ENCODE data around the gene ANKMY1.

ANKMY1 gene

DNA sequence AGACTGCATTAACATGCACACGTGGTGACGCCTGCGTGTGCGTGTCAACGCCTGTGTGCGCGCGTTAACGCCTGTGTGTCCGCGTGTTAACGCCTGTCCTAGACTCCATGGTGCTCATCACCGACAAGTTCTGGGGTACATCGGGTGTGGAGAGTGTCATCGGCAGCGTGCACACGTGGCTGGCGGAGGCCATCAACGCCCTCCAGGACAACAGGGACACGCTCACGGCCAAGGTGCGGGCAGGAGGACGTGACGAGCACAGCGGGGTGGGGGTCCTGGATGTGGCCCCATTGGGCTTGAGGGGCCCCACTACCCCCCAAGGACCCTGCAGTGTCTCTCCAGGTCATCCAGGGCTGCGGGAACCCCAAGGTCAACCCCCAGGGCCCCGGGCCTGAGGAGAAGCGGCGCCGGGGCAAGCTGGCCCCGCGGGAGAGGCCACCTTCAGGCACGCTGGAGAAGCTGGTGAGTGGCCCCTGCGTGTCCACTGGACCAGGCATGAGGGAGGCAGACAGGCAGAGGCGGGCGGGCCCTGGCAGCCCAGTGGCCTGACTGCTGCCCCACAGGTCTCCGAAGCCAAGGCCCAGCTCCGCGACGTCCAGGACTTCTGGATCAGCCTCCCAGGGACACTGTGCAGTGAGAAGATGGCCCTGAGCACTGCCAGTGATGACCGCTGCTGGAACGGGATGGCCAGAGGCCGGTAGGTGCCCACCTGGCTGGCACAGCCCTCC is 93.1 kb downstream of the ANKMY1 start:
- no peak for DNase-seq
- H3K4me1 Mint-ChIP-seq: no peaks in the 10 kb centered on the region
- H3K4me3 Mint-ChIP-seq: no peak overlapping the region
- no peaks in the 10 kb centered on the region for H3K27me3 Mint-ChIP-seq
- H3K9me3 Mint-ChIP-seq: no peaks in the 10 kb centered on the region
- H3K27ac Mint-ChIP-seq: peak overlapping the region in 1 of 2 donors; percentile 19
- ATAC-seq: no peak

DNA sequence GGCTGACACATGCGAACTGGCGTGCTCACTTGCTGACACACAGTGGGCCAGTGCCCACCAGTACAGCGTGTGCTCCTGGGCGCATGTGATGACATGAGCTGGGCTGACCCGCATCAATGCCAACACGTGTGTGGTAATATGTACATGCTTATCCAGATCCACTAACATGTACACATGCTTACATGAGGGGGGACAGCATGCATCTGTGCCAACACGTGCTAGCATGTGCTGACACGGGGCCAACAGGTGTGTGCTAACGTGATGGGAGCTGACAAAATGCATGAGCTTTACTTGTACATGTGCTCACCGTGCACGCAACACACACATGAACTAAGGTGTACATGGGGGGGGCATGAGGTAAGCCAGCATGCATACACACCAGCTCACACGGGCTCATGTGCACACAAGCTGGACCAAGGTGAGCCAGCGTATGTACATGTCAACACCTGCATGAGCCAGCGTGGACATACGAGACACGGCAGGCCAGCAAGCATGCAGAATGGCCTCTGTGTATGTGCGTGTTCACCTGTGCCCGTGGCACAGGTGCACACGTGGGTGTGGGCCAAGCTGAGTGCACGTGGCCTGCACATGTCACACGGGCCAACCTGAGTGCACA is 93.8 kb downstream of the ANKMY1 start:
- H3K4me3 Mint-ChIP-seq: no peak overlapping the region
- no peaks in the 10 kb centered on the region for H3K9me3 Mint-ChIP-seq
- ATAC-seq (no peak), DNase-seq (no peak)
- no peaks in the 10 kb centered on the region for H3K4me1 Mint-ChIP-seq
- H3K27me3 Mint-ChIP-seq: no peaks in the 10 kb centered on the region
- no peak overlapping the region for H3K27ac Mint-ChIP-seq

DNA sequence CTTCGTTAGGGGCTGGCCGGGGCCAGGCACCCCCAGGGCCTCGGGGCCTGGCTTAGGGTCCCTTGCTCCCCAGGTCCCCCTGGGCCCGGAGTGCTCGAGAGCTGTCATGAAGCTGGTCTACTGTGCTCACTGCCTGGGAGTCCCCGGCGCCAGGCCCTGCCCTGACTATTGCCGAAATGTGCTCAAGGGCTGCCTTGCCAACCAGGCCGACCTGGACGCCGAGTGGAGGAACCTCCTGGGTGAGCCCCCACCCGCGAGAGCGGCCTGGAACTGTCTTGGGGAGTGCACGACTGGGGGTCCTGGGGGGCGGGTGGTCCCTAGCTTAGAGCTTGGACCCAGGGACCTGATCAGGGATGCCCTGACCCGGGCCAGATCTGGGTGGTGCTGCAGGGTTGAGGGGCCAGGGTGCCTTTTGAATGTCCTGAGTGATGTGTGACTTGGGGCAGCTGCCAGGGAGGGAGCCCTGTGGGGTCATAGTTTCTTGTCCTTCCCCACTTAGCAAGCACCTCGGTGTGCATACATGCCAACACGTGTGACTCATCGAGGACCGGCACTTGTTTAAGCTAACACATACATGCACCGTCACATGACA is 94.4 kb downstream of the ANKMY1 start:
- Mint-ChIP-seq H3K4me3 (no peak overlapping the region), H3K9me3 (no peaks in the 10 kb centered on the region), H3K27me3 (no peaks in the 10 kb centered on the region), H3K4me1 (no peaks in the 10 kb centered on the region), H3K27ac (no peak overlapping the region)
- peak in 1 of 2 donors; percentile 8 for DNase-seq
- ATAC-seq: no peak

DNA sequence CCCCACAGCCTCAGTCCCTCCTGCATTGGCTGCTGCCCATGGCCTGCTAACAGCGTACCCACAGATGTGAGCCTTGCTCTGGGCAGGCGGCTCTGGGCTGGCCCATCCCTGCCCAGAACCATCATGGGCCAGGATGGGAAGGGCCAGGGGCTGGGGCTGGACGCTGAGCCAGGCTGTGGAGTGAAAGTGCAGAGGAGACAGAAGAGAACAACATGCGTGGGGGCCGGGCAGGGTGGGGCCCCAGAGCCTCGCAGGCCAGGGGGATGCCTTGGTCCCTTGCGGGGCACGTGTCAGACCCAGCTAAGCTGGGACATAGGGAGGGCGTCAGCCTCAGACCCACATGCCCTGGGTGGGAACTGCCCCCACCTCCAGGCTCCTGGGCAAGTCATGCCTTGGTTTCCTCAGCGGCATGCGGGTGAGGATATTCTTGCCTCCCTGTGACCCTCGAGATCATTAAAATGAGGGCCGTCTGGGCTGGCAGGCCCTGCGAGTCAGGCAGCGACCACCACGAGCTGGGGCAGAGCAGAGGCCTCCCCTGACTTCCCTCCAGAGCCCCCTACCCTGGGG is 95.0 kb downstream of the ANKMY1 start:
- Mint-ChIP-seq H3K9me3 (no peaks in the 10 kb centered on the region), H3K4me1 (no peaks in the 10 kb centered on the region), H3K27me3 (peaks cover 4% of the 10 kb centered on the region), H3K27ac (no peak overlapping the region), H3K4me3 (no peak overlapping the region)
- ATAC-seq (no peak), DNase-seq (no peak)

DNA sequence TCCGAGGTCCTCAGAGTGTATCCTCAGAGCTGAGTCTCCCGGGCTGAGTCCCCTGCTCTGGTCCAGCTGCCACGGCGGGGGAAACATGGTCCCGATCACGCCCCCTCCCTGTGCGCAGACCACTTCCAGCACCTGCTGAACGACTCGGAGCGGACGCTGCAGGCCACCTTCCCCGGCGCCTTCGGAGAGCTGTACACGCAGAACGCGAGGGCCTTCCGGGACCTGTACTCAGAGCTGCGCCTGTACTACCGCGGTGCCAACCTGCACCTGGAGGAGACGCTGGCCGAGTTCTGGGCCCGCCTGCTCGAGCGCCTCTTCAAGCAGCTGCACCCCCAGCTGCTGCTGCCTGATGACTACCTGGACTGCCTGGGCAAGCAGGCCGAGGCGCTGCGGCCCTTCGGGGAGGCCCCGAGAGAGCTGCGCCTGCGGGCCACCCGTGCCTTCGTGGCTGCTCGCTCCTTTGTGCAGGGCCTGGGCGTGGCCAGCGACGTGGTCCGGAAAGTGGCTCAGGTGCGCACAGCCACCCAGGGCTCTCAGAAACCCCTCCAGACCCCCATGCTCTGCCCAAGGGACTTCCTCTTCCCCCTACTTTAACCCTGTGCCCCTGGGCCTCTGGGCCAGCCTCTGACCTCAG is 95.6 kb downstream of the ANKMY1 start:
- H3K27me3 Mint-ChIP-seq: peaks cover 10% of the 10 kb centered on the region
- DNase-seq: no peak
- H3K4me3 Mint-ChIP-seq: no peak overlapping the region
- H3K4me1 Mint-ChIP-seq: no peaks in the 10 kb centered on the region
- no peaks in the 10 kb centered on the region for H3K9me3 Mint-ChIP-seq
- no peak for ATAC-seq
- H3K27ac Mint-ChIP-seq: no peak overlapping the region

DNA sequence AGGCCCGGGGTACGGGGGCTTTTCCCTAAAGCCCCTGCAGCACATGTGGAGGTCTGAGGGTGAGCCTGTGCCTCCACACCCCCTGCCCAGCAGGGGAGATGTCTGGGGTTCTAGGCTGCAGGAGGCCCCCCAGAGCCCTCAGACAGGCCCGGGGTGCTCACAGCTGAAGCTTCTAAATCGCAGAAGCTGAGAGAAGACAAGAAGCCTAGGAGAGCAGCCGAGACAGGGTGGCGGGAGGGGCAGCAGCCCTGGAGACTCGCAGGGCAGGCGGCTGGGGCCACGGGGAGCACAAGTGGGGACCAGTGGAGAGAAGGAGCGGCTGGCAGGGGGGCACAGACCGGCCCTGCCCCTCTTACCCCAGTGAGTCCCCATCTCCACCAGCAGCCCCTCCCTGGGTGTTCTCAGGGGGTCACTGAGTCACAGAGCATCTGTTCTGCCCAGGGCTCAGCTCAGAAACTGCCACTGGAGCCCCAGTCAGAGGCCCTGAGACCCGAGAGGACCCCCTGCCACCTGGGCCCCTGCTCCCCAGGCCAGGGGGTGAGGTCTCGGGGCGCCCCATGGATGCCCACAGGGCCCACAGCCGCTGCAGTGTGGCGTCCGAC is 96.2 kb downstream of the ANKMY1 start:
- Mint-ChIP-seq H3K4me1 (no peaks in the 10 kb centered on the region), H3K9me3 (no peaks in the 10 kb centered on the region), H3K27ac (peak overlapping the region in 1 of 2 donors; percentile 54), H3K27me3 (peaks cover 16% of the 10 kb centered on the region), H3K4me3 (no peak overlapping the region)
- DNase-seq: no peak
- ATAC-seq: no peak

DNA sequence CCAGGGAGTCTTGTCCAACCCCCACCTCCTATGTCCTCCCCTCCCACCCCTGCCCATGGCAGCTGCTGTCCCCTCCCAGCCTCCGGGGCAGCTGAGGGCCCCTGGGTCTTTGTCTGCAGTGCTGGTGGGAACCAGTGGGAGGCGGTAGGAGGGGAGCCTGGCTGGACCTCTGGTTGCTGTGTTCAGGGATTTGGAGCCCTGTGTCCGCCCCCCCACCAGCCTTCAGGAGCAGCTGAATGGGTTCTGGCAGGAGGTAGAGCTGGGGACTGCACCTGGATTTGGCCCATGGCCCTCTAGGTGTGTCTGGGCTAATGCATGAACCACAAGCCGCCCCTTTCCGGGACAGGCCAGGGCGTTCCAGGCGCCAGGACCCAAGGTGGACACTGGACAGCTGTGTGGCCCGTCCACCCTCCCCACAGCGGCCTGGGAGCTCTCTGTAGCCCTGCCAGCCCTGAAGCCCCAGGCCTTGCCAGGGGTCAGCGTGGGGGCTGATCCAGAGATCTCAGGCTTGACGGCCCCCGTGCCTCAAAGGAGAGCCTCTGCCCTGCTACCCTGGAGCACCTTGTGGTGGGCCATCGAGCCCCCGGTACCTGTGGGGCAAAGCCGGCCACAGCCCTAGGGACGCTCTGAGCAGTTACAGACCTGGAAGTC is 96.9 kb downstream of the ANKMY1 start:
- Mint-ChIP-seq H3K4me1 (no peaks in the 10 kb centered on the region), H3K27me3 (peaks cover 22% of the 10 kb centered on the region), H3K27ac (peak overlapping the region in 1 of 2 donors; percentile 54), H3K9me3 (no peaks in the 10 kb centered on the region), H3K4me3 (no peak overlapping the region)
- DNase-seq (no peak), ATAC-seq (peak; percentile 2)

DNA sequence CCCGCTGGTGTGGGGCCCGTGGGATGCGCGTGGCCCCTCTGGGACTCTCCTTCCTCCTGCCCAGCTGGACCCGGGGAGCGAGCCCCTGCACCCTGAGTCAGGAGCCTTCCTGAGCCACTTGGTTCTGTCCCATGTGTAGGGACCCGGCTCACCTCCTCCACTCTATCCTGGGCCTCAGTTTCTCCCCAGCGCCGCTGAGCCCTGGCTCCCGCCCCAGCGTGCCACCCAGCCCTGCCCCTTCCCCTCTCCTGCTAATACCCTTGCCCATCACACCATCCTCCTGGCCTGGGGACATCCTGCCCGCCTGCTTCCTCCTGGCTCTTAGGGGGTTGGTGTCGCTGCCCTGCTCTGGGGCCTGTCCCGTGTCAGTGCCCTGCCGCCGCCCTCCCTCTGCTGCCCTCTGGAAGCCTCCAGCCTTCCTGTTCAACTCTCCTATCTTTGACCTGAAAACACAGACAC is 97.5 kb downstream of the ANKMY1 start:
- DNase-seq (no peak), ATAC-seq (no peak)
- H3K4me3 Mint-ChIP-seq: no peak overlapping the region
- H3K9me3 Mint-ChIP-seq: no peaks in the 10 kb centered on the region
- peaks cover 29% of the 10 kb centered on the region for H3K27me3 Mint-ChIP-seq
- H3K27ac Mint-ChIP-seq: peak overlapping the region in 1 of 2 donors; percentile 38
- no peaks in the 10 kb centered on the region for H3K4me1 Mint-ChIP-seq

DNA sequence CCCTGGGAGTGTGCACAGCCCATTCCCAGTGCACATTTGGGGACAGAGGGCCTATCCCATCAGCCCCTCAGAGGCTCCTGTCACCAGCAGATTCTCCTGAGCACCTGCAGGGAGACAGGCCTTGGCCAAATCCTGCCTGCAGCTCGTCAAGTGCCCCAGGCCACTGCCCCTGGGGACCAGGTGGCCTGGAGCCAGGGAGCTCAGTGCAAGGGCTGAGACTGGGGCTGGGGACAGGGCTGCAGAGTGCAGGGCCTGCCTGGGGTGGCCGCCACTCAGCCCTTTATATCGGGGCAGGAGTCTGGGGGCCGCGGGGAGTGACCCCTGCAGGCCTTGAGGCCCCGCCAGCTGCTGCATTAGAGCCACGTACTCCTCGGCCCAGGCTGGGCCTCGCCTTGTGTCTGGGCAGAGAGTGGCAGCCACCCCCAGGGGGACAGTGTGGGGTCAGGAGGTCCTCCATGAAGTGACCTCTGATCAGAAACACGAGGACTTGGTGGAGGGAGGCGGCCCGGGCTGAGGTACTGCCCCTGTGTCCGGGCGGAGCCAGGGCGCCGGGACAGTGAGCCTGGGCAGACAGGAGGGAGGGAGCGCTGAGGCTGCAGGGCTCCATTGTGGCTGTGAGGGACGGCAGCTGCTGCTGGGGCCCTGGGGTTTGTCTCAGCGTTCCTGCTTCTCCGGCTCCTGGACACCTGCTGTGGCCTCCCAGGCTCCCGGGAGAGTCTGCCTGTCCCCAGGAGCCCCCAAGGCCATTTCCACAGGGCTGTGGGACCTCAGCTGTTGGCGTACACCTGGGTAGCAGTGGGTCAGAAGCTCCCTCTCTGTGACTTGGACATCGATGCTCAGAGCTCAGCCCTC is 98.2 kb downstream of the ANKMY1 start:
- no peak overlapping the region for H3K4me3 Mint-ChIP-seq
- H3K9me3 Mint-ChIP-seq: no peaks in the 10 kb centered on the region
- H3K27ac Mint-ChIP-seq: no peak overlapping the region
- DNase-seq (no peak), ATAC-seq (no peak)
- peaks cover 35% of the 10 kb centered on the region for H3K27me3 Mint-ChIP-seq
- H3K4me1 Mint-ChIP-seq: peaks cover 5% of the 10 kb centered on the region

DNA sequence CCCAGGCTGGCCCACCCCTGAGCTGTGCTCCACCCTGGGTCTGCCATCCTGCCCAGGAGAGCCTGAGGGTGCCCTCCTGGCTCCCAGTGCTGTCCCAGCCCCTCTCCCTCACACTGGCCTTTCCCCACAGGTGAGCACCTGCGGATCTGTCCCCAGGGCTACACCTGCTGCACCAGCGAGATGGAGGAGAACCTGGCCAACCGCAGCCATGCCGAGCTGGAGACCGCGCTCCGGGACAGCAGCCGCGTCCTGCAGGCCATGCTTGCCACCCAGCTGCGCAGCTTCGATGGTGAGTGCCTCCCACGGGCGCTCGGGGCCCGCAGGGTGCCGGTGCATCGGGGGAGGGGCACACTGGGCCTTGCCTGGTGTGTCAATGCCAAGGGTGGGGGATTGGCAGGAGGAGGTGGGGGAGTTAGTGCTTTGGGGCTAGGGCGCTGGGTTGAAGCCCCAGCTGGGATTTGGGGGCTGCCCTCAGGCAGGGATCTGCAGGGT is 98.8 kb downstream of the ANKMY1 start:
- Mint-ChIP-seq H3K9me3 (no peaks in the 10 kb centered on the region), H3K27me3 (peaks cover 42% of the 10 kb centered on the region), H3K27ac (no peak overlapping the region), H3K4me3 (no peak overlapping the region), H3K4me1 (peaks cover 12% of the 10 kb centered on the region)
- ATAC-seq (no peak), DNase-seq (no peak)

DNA sequence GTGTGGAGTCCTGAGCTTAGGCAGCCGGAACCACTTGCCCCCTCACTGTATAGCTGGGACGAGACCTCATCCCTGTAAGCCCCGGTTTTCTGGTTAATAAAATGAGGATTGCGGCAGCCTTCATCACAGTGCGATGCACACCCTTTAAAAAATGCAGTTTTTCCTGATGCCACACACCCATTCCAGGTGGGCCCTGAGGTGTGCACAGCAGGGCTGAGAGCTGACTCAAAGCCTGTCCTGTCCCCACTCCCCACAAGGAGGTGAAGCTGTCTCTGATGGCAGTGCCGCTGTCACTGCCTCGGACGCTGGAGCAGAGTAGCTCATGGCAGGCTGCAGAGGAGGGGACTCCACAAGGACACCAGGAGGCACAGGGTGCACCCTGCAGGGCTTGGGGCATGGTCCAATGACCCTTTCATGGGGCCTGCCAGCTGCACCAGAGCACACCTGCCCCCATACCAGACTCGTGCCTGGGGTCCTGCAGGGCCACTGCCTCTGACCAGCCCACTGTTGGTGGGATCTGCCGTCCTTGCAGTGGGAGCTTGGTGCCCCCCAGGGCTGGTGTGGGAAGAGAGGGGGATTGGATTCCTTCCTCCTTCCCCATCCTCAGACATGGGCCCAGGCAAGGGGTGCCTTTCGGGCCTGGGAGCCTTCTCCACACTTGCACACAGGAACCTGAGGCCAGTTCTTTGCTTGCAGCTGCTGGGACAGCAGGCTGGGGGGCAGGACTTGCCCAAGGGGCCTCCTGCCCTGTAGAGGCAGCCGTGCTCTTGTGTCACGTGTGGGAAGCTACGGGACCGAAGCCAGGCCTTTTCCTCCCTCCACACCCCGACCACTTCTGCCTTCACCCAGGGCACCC is 99.5 kb downstream of the ANKMY1 start:
- Mint-ChIP-seq H3K4me1 (peaks cover 14% of the 10 kb centered on the region), H3K4me3 (no peak overlapping the region), H3K27me3 (peaks cover 45% of the 10 kb centered on the region), H3K27ac (no peak overlapping the region), H3K9me3 (no peaks in the 10 kb centered on the region)
- no peak for ATAC-seq
- DNase-seq: no peak

DNA sequence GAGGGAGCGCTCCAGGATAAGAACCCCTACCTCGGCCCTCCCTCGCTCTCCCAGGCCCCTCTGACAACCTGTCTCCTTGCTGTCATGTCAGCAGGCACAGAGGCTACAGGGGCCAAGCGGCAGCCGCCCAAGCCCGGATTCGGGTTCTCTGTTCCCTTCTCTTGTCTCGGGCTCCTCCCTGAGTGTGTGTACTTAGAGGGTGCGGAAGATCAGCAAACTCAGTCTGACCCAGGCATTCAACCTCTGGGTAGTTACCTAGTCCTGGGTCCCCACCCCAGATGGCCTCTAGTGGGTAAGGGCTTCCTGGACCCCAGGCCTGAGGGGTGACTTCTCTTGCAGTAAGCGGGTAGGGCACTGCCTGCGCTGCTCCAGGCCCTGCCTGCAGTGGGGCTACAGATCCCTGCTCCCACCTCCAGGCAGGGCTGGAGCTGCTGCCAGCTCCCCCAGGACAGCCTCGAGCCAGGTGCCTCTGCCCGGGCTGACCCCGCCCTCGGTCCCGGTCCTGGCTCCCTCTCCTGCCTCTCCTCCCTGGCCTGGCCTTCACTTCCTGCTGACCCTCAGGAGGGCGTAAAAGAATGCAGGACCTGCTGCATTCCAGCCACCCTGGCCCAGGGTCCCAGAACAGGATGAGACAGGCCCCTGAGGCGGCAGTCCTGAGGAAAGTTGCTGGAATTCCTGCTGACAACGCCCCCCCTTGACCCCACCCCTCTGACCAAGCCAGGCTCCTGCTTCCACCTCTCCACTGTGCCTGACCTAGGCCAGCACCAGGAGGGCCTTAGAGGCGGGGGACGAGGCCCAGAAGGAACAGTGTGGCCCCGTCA is 100.4 kb downstream of the ANKMY1 start:
- DNase-seq: no peak
- Mint-ChIP-seq H3K9me3 (no peaks in the 10 kb centered on the region), H3K27ac (peak overlapping the region in 1 of 2 donors; percentile 91), H3K4me1 (peaks cover 14% of the 10 kb centered on the region), H3K27me3 (peaks cover 46% of the 10 kb centered on the region), H3K4me3 (no peak overlapping the region)
- ATAC-seq: no peak
